Heart left ventricle (tissue), 16 donors: Measurements from ENCODE around the gene AFF1. TPM values are rescaled to one million over a fixed set of nuclear protein-coding genes. Genes with fewer than 3 reads are reported as not detected.
"Not testable (repeated sequence)": the region's sequence is repeated elsewhere in the genome, so short reads cannot be mapped to it uniquely, and the experiment has no call there.

Source experiments
- ATAC-seq, 4 donors: fragments of 200-7000 bp; cut with Tn5 transposase; one replicate each; pipeline ENCODE4 v1.9.1; 2020 to 2022; ENCODE audit warnings: moderate library complexity in 4 of 4, mild to moderate bottlenecking in 3 of 4, moderate number of reproducible peaks in 1 of 4
- DNase-seq, 5 donors: peaks; one replicate each; pipeline ENCODE4 v3.0.0-alpha.2; 2020
- H3K27ac ChIP-seq, 12 donors: fragments of 200-600 bp; sonication (generic) in 4 of 12; one replicate each; pipeline versions ENCODE4 v1.5.0 to v1.8.0; 2016 to 2022; ENCODE audit warnings: mild to moderate bottlenecking in 2 of 12
- H3K27me3 ChIP-seq, 9 donors: fragments of 200-600 bp; sonication (generic) in 2 of 9; one replicate each; pipeline versions ENCODE4 v1.5.1 to v1.8.0; 2016 to 2022; ENCODE audit warnings: mild to moderate bottlenecking in 3 of 9
- H3K36me3 ChIP-seq, 9 donors: fragments of 200-600 bp; sonication (generic) in 2 of 9; one replicate each; pipeline versions ENCODE4 v1.5.0 to v1.8.0; 2018 to 2022; ENCODE audit warnings: mild to moderate bottlenecking in 2 of 9
- H3K4me1 ChIP-seq, 12 donors: fragments of 200-600 bp; sonication (generic) in 4 of 12; one replicate each; pipeline versions ENCODE4 v1.5.0 to v1.8.0; 2016 to 2022; ENCODE audit warnings: mild to moderate bottlenecking in 3 of 12
- H3K4me3 ChIP-seq, 12 donors: fragments of 200-600 bp; sonication (generic) in 4 of 12; one replicate each; pipeline versions ENCODE4 v1.5.0 to v1.8.0; 2017 to 2022; ENCODE audit warnings: mild to moderate bottlenecking in 9 of 12, moderate library complexity in 4 of 12
- H3K9me3 ChIP-seq, 12 donors: fragments of 200-600 bp; sonication (generic) in 4 of 12; one replicate each; pipeline versions ENCODE4 v1.5.0 to v1.8.0; 2016 to 2022; ENCODE audit warnings: mild to moderate bottlenecking in 1 of 12
- POLR2A ChIP-seq, 2 donors: fragments of 450-650 bp; IDR thresholded peaks; one replicate each; pipeline ENCODE4 v1.6.1; 2017; ENCODE audit warnings: antibody characterized with exemption in 2 of 2, mild to moderate bottlenecking in 2 of 2, moderate library complexity in 2 of 2
- WGBS, 4 donors: extraction: QIAGEN DNeasy Blood & Tissue Kit in 2 of 4; methylation state at CpG; one replicate each; pipeline versions ENCODE4 v1.1.5 to v1.1.7; 2013 to 2018; 5-methylcytosine and 5-hydroxymethylcytosine counted together
- intact Hi-C, 10 donors: fragments of 100-400 bp; cut with DNase I; formaldehyde crosslinking; loops; one replicate each; pipeline versions ENCODE4 v1.11.1 to v1.14.2; 2022
- polyA plus RNA-seq, 2 donors: library from polyadenylated mRNA; stranded (reverse); fragments of 200-250 nt; gene quantifications; one replicate each; pipeline ENCODE4 v1.2.3, GENCODE V29; 2013
- total RNA-seq, 9 donors: library from RNA; depleted of rRNA in 2 of 9; stranded (reverse); fragments of >200 nt in 2 of 9; fragmentation: NEBNext Ultra II Directional in 3 of 9; extraction: Animal tissue kit (Norgen Biotek cat#: 25700) in 3 of 9; gene quantifications; one replicate each; pipeline versions ENCODE4 v1.1.0 to v1.2.4, GENCODE V29; 2016 to 2023
- TF ChIP-seq, protein P1 (sequence below), 12 donors: fragments of 200-600 bp; sonication (generic) in 4 of 12; IDR thresholded peaks; one replicate each; pipeline versions ENCODE4 v1.5.0 to v1.8.0; 2018 to 2022; ENCODE audit warnings: antibody characterized with exemption in 12 of 12, mild to moderate bottlenecking in 5 of 12
- donor health status: ischemic (EF 13 %, LVEDD 7.1; RV severe dilation, severe dysfunction).
- donor health status: healthy with polysubstance abuse.
- donor health status: DM: no; HTN: yes; CAD: no.
- donor health status: DM: no; HTN: no; CAD: no.
- donor health status: ischemic (EF 25% LVEDD 6.9; RV normal size, moderate dysfunction).
- donor health status: ischemic (EF 25% LVEDD 5.7; RV mildly dilated, moderate dysfunction).
- donor health status: healthy.
- donor health status: DM: yes; HTN: yes; CAD: no.
- donor health status: ischemic (EF 35%, LVEDD 5.7; RV mildly dilated, moderate dysfunction).
- donor health status: nonischemic (EF 11% LVEDD 7.7; RV severe dilation, severe dysfunction).
- donor health status: DM: yes; HTN: yes; CAD: no.
- donor health status: PGD.
- donor health status: ischemic (EF 29% LVEDD 5.4; RV normal size, mild dysfunction).
- donor health status: nonischemic (EF 23%, LVEDD 6.1; RV moderate dilation, normal function).

Gene AFF1
- total and polyA plus RNA-seq, 11 donors, result 51.8 to 96.5 (median 72.8) TPM

DNA sequence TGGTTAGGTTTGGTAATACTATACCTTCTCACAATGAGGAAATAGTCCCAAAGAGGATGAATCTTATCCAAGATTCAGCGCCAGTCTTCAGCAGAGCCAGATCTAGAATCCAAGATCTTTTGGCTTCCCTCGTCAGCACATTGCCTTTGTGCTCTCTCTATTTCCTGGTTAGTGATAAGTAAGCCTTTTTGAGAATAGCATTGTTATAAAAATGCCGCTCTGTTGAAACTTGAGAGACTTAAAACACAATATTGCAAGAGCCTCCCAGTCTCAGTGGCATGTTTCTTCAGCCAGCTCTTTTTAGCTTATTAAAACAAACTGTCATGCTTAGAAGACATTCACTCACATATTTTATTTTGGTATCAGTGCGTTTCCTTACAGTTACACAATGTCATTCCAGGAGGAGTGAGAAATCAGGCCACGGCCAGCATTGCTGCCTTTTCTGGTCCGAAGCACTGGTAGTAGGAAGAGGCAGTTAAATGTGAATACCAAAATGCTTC, 144.2 kb downstream of the AFF1 start:
- H3K36me3 ChIP-seq, result peaks cover 0 to 4% (median 0%) of the 10 kb centered on the region in 9 donors
- DNase-seq (peak in 2 of 5 donors; percentile 50 to 59), ATAC-seq (peak; percentile 58 to 79 (median 74))
- 4 to 17% (median 11%) methylated on average over 6 of the region's 6 CpGs for WGBS, 4 donors
- no peaks in the 10 kb centered on the region for H3K27me3 ChIP-seq
- intact Hi-C loops, result loop anchor here in 3 of 10 donors (5.0 kb wide), 2 partner anchors 42 to 72 kb away; no protein-coding TSS in a partner anchor
- H3K4me1 ChIP-seq, result peaks cover 13 to 99% (median 78%) of the 10 kb centered on the region in 12 donors
- H3K4me3 ChIP-seq, result peak overlapping the region in 7 of 12 donors; percentile 11 to 26 (median 13)
- H3K9me3 ChIP-seq, result no peaks in the 10 kb centered on the region
- TF ChIP-seq POLR2A (IDR thresholded peaks at IDR 0.05), result no peak
- TF ChIP-seq, protein P1, sequence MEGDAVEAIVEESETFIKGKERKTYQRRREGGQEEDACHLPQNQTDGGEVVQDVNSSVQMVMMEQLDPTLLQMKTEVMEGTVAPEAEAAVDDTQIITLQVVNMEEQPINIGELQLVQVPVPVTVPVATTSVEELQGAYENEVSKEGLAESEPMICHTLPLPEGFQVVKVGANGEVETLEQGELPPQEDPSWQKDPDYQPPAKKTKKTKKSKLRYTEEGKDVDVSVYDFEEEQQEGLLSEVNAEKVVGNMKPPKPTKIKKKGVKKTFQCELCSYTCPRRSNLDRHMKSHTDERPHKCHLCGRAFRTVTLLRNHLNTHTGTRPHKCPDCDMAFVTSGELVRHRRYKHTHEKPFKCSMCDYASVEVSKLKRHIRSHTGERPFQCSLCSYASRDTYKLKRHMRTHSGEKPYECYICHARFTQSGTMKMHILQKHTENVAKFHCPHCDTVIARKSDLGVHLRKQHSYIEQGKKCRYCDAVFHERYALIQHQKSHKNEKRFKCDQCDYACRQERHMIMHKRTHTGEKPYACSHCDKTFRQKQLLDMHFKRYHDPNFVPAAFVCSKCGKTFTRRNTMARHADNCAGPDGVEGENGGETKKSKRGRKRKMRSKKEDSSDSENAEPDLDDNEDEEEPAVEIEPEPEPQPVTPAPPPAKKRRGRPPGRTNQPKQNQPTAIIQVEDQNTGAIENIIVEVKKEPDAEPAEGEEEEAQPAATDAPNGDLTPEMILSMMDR (IDR thresholded peaks at IDR 0.05), result no peak
- peak overlapping the region; percentile 64 to 81 (median 76) for H3K27ac ChIP-seq

DNA sequence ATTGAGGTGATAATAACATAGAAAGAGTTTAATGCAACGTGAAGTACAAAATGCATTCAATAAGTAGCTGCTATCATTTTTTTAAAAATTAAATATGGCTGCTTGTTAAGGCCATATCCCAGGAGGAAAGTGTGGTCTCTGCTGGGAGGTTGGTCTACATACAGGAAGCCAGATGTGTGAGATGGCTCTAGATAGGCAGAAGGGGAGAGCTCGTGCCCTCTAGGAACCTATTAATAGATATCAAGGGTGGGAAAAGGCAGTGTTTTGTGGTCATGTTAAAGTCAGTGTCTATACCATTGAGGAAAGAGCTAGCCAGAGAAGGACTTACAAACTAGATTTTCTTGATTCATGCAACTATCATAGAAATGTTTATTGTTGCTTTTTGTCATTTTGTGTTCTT, 145.2 kb downstream of the AFF1 start:
- Histone ChIP-seq H3K27ac (peak overlapping the region; percentile 64 to 81 (median 76)), H3K4me1 (peaks cover 13 to 96% (median 75%) of the 10 kb centered on the region in 12 donors), H3K27me3 (no peaks in the 10 kb centered on the region), H3K36me3 (peaks cover 0 to 13% (median 6%) of the 10 kb centered on the region in 9 donors), H3K4me3 (no peak overlapping the region), H3K9me3 (no peaks in the 10 kb centered on the region)
- no peak for TF ChIP-seq POLR2A (IDR thresholded peaks at IDR 0.05)
- TF ChIP-seq, protein P1 (IDR thresholded peaks at IDR 0.05), result no peak
- intact Hi-C loops, result loop anchor here in 4 of 10 donors (5.0 kb wide), 2 partner anchors 43 to 73 kb away; no protein-coding TSS in a partner anchor
- no peak for DNase-seq
- ATAC-seq, result no peak
- WGBS, 4 donors, result 49 to 57% (median 51%) methylated on average over 2 of the region's 2 CpGs

DNA sequence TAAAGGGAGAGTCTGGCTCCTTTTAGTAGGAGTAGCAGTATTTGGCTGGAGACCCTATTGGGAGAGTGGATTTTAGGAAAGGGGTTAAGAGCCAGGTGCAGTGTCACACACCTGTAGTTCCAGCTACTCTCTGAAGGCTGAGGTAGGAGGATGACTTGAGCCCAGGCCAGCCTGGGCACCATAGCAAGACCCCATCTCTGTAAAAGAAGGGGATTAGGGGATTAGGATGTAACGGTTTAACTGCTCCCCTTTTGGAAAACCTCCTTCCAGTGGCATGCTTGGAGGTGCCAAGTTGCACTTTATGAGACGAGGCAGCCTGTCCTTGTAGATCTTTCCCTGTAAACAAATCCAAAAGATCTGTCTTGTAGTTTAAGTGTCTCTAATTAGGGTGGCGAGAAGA, 145.7 kb downstream of the AFF1 start:
- Histone ChIP-seq H3K36me3 (peaks cover 0 to 17% (median 7%) of the 10 kb centered on the region in 9 donors), H3K4me1 (peaks cover 13 to 96% (median 72%) of the 10 kb centered on the region in 12 donors), H3K9me3 (no peaks in the 10 kb centered on the region), H3K4me3 (no peak overlapping the region), H3K27me3 (no peaks in the 10 kb centered on the region), H3K27ac (peak overlapping the region; percentile 64 to 81 (median 76))
- intact Hi-C loops, result loop anchor here in 1 of 10 donors (5.0 kb wide), 1 partner anchor 73 kb away; no protein-coding TSS in a partner anchor
- DNase-seq (no peak), ATAC-seq (no peak)
- no peak for TF ChIP-seq POLR2A (IDR thresholded peaks at IDR 0.05)
- TF ChIP-seq, protein P1 (IDR thresholded peaks at IDR 0.05), result no peak
- WGBS, 4 donors, result 59 to 75% (median 67%) methylated on average over 3 of the region's 3 CpGs

DNA sequence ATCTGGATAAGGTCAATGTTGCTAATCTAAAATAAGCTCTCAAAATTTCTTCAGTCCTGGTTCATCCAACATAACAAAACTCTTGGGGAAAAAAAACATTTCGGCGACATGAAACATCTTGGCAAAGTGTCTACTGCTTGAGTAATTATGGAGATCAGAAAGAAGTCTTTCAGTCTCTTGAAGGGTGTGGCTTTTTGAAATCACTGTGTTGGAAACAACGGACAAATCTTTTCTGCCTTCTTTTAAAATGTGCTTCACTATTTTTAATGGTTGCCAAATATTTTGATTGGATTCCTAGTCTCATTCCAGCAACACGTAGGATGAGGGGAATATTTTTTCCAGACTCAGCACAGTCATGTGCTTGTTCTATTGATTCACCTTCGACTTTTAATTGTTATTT, 147.0 kb downstream of the AFF1 start:
- no peaks in the 10 kb centered on the region for H3K27me3 ChIP-seq
- TF ChIP-seq, protein P1 (IDR thresholded peaks at IDR 0.05), result no peak
- no peak for TF ChIP-seq POLR2A (IDR thresholded peaks at IDR 0.05)
- peak overlapping the region in 9 of 12 donors; percentile 2 to 81 (median 37) for H3K27ac ChIP-seq
- H3K36me3 ChIP-seq, result peaks cover 0 to 26% (median 10%) of the 10 kb centered on the region in 9 donors
- WGBS, 4 donors, result 33 to 51% (median 39%) methylated on average over 5 of the region's 5 CpGs
- intact Hi-C loops, result loop anchor here in 1 of 10 donors (5.0 kb wide), 1 partner anchor 75 kb away; no protein-coding TSS in a partner anchor
- no peaks in the 10 kb centered on the region for H3K9me3 ChIP-seq
- DNase-seq (no peak), ATAC-seq (peak in 3 of 4 donors; percentile 10 to 41 (median 37))
- peaks cover 13 to 87% (median 65%) of the 10 kb centered on the region in 12 donors for H3K4me1 ChIP-seq
- no peak overlapping the region for H3K4me3 ChIP-seq

DNA sequence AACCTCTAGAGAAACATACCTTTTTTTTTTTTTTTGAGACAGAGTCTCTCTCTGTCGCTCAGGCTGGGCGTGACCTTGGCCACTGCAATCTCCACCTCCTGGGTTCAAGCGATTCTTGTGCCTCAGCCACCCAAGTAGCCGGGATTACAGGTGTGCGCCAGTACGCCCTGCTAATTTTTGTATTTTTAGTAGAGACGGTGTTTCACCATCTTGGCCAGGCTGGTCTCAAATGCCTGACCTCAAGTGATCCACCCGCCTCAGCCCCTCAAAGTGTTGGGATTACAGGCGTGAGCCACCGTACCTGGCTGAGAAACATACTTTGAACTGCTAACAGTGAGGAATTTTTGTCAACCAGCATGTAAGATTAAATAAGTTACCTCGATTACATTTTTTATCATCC, 150.9 kb downstream of the AFF1 start:
- H3K4me3 ChIP-seq, DNase-seq, intact Hi-C loops, H3K27ac ChIP-seq, ATAC-seq, H3K9me3 ChIP-seq, H3K27me3 ChIP-seq: not testable (repeated sequence)
- H3K4me1 ChIP-seq, result peaks cover 0 to 77% (median 45%) of the 10 kb centered on the region in 12 donors
- WGBS, 4 donors, result 95 to 97% (median 96%) methylated on average over 11 of the region's 11 CpGs
- H3K36me3 ChIP-seq, result peaks cover 0 to 40% (median 18%) of the 10 kb centered on the region in 9 donors
